Astrocyte (in vitro differentiated cells and primary cell): Measurements from ENCODE around the gene TP53.

Source experiments
- EZH2 ChIP-seq: IDR thresholded peaks from 2 replicates; pipeline ENCODE4 v1.6.1; 2012; ENCODE audit warnings: mild to moderate bottlenecking, low read length, inconsistent platforms; ENCODE audit not compliant: insufficient read depth
- TF ChIP-seq, protein P1 (sequence below): IDR thresholded peaks from 2 replicates; pipeline ENCODE4 v1.5.1; 2011; ENCODE audit warnings: low read depth, mild to moderate bottlenecking, inconsistent platforms, low read length, moderate library complexity; ENCODE audit not compliant: insufficient read depth

DNA sequence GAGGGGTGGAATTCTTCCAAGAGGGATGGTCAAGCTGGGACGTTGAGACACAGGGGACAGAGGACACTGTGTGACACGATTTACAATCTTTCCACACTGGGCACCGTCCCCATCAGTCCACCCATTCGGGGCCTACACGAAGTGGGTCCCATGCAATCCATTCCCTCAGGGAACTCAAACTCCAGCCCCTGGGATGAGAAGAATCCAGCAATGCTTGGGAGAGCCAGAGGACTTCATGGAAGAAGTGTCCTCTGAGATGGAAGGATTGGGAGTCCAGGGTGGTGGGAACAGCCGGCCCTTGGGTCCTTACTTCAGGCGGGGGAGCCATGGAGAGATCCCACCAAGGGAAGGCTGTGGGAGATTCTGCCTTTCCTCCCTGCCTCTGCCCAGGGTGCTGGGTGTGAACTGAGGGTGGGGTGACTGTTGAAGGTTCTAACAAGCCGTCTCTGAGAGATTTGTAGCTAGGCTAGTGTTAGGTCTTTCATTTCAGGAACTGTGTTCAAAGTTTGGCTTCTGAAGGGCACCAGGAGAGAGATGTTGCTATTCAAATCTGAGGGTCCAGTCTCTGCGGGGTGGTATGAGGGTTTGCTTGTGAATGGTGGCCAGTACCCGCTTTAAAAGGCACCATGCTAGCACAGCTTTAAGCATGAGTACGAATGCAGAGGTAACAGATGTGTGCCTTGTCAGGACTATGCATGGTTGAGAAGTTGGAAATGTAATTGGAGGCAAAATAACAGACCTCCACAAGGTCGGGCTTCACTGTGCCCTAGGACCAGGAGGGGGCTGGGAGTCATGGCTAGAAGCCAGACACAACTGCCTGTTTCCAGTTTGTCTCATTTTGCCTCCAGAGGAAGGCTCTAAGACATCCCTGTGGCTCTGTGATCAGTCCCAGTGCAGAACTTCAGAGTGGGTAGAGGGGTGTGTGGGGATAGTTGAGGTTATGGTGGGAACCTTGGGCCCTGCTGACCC, 34.6 kb downstream of the TP53 start:
- TF ChIP-seq, protein P1, sequence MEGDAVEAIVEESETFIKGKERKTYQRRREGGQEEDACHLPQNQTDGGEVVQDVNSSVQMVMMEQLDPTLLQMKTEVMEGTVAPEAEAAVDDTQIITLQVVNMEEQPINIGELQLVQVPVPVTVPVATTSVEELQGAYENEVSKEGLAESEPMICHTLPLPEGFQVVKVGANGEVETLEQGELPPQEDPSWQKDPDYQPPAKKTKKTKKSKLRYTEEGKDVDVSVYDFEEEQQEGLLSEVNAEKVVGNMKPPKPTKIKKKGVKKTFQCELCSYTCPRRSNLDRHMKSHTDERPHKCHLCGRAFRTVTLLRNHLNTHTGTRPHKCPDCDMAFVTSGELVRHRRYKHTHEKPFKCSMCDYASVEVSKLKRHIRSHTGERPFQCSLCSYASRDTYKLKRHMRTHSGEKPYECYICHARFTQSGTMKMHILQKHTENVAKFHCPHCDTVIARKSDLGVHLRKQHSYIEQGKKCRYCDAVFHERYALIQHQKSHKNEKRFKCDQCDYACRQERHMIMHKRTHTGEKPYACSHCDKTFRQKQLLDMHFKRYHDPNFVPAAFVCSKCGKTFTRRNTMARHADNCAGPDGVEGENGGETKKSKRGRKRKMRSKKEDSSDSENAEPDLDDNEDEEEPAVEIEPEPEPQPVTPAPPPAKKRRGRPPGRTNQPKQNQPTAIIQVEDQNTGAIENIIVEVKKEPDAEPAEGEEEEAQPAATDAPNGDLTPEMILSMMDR: no peak
- no peak for TF ChIP-seq EZH2
